Activated CD4-positive, alpha-beta T cell treated with anti-CD3 and anti-CD28 coated beads for 1 hour (primary cell): ENCODE results near the gene UGT2B10.
"Not testable (repeated sequence)": the region's sequence is repeated elsewhere in the genome, so short reads cannot be mapped to it uniquely, and the experiment has no call there.

Source experiments
- DNase-seq: peaks from one replicate; pipeline ENCODE4 v3.0.0-alpha.2; 2020

UGT2B10 gene

GRCh38 chr4:68815617-68816409 is at the start of gene UGT2B10:
TSS of gene UGT2B10 (plus strand) at chr4:68815994. CDS start at chr4:68816020, 26 bp downstream.
- not testable (repeated sequence) for DNase-seq

GRCh38 chr4:68771836-68772235 is 44.0 kb upstream of the UGT2B10 start:
- not testable (repeated sequence) for DNase-seq

GRCh38 chr4:68773699-68774098 is 42.1 kb upstream of the UGT2B10 start:
- DNase-seq = no peak

- DNase-seq = no peak
Observed at GRCh38 chr4:68780232-68780631, 35.6 kb upstream of the UGT2B10 start.

GRCh38 chr4:68797048-68797447 is 18.7 kb upstream of the UGT2B10 start:
- no peak for DNase-seq

GRCh38 chr4:68797618-68798017 is 18.2 kb upstream of the UGT2B10 start:
- no peak for DNase-seq

GRCh38 chr4:68803013-68803412 is 12.8 kb upstream of the UGT2B10 start:
- DNase-seq = no peak

- no peak for DNase-seq
Observed at GRCh38 chr4:68808060-68808459, 7.7 kb upstream of the UGT2B10 start.

- DNase-seq = no peak
Observed at GRCh38 chr4:68810919-68811318, 4.9 kb upstream of the UGT2B10 start.

- DNase-seq = not testable (repeated sequence)
Observed at GRCh38 chr4:68816410-68817265, 844 bp downstream of the UGT2B10 start.

- DNase-seq = no peak
Observed at GRCh38 chr4:68817386-68817785, 1.6 kb downstream of the UGT2B10 start.

- DNase-seq = not testable (repeated sequence)
Observed at GRCh38 chr4:68818030-68818462, 2.3 kb downstream of the UGT2B10 start.

- no peak for DNase-seq
Observed at GRCh38 chr4:68831642-68832041, 15.8 kb downstream of the UGT2B10 start.

GRCh38 chr4:68850293-68850692 is 34.5 kb downstream of the UGT2B10 start:
- DNase-seq = no peak

GRCh38 chr4:68855771-68856170 is 40.0 kb downstream of the UGT2B10 start:
- DNase-seq = no peak

GRCh38 chr4:68858039-68858438 is 42.2 kb downstream of the UGT2B10 start:
- no peak for DNase-seq

GRCh38 chr4:68859655-68860054 is 43.9 kb downstream of the UGT2B10 start:
- no peak for DNase-seq

- no peak for DNase-seq
Observed at GRCh38 chr4:68861057-68861456, 45.3 kb downstream of the UGT2B10 start.

- DNase-seq = no peak
Observed at GRCh38 chr4:68864438-68865187, 48.8 kb downstream of the UGT2B10 start.

- no peak for DNase-seq
Observed at GRCh38 chr4:68865188-68865638, 49.4 kb downstream of the UGT2B10 start.

GRCh38 chr4:68865760-68866159 is 50.0 kb downstream of the UGT2B10 start:
- DNase-seq = no peak

- no peak for DNase-seq
Observed at GRCh38 chr4:68869274-68869773, 53.5 kb downstream of the UGT2B10 start.
